Esophagus squamous epithelium (tissue), 4 donors: Measurements from ENCODE around the gene KRT84.

ENCODE experiments used
- CTCF ChIP-seq, 6 experiments: fragments of 450-650 bp in 4 of 6; fragments of 200-600 bp in 2 of 6; sonication (generic) in 2 of 6; IDR thresholded peaks; one replicate each; pipeline ENCODE4 v1.5.1; 2016 to 2019; ENCODE audit warnings: antibody characterized with exemption in 6 of 6, mild to moderate bottlenecking in 4 of 6, moderate library complexity in 4 of 6
- POLR2A ChIP-seq, 4 donors: fragments of 450-650 bp; IDR thresholded peaks; one replicate each; pipeline ENCODE4 v1.6.1; 2017; ENCODE audit warnings: antibody characterized with exemption in 4 of 4, mild to moderate bottlenecking in 4 of 4, moderate library complexity in 3 of 4

GRCh38 chr12:52433501-52434080 lies 48.1 kb upstream of the KRT84 start:
- TF ChIP-seq CTCF (IDR thresholded peaks at IDR 0.05) = no peak
- TF ChIP-seq POLR2A (IDR thresholded peaks at IDR 0.05) = no peak
